H9 (cell line): ENCODE results near the gene C5orf58. TPM values are rescaled to one million over a fixed set of nuclear protein-coding genes. Genes with fewer than 3 reads are reported as not detected.

Experiments
- DNase-seq: peaks from one replicate; pipeline ENCODE4 v3.0.0-alpha.2; 2017
- H2AFZ ChIP-seq: one replicate; pipeline ENCODE4 v1.6.1; 2013; ENCODE audit warnings: mild to moderate bottlenecking, low read length, control low read depth, moderate library complexity
- H2AK5ac ChIP-seq: 2 replicates; pipeline ENCODE4 v1.6.1; 2013; ENCODE audit warnings: low read length, control low read depth, mixed read lengths; ENCODE audit not compliant: insufficient read length
- H2BK120ac ChIP-seq: one replicate; pipeline ENCODE4 v1.6.1; 2013; ENCODE audit warnings: low read depth, mild to moderate bottlenecking, low read length, control low read depth, inconsistent platforms; ENCODE audit not compliant: poor library complexity, severe bottlenecking
- H2BK12ac ChIP-seq: 2 replicates; pipeline ENCODE4 v1.6.1; 2013; ENCODE audit warnings: low read length, control low read depth, mixed read lengths, low read depth; ENCODE audit not compliant: insufficient read length
- H2BK15ac ChIP-seq: 2 replicates; pipeline ENCODE4 v1.6.1; 2013; ENCODE audit warnings: low read depth, low read length, control low read depth
- H2BK20ac ChIP-seq: one replicate; pipeline ENCODE4 v1.6.1; 2013; ENCODE audit warnings: low read depth, mild to moderate bottlenecking, low read length, control low read depth, inconsistent platforms; ENCODE audit not compliant: poor library complexity, severe bottlenecking
- H2BK5ac ChIP-seq: 2 replicates; pipeline ENCODE4 v1.6.1; 2013; ENCODE audit warnings: low read length, control low read depth, mixed read lengths; ENCODE audit not compliant: insufficient read length
- H3K14ac ChIP-seq: 2 replicates; pipeline ENCODE4 v1.6.1; 2013; ENCODE audit warnings: low read length, control low read depth; ENCODE audit not compliant: insufficient read depth
- H3K18ac ChIP-seq: 2 replicates; pipeline ENCODE4 v1.6.1; 2013; ENCODE audit warnings: low read depth, mild to moderate bottlenecking, mixed read lengths, low read length, control low read depth; ENCODE audit not compliant: insufficient read length
- H3K23ac ChIP-seq: 2 replicates; pipeline ENCODE4 v1.6.1; 2013; ENCODE audit warnings: low read length, control low read depth, mixed read lengths, low read depth; ENCODE audit not compliant: insufficient read length
- H3K23me2 ChIP-seq: 2 replicates; pipeline ENCODE4 v1.6.1; 2013; ENCODE audit warnings: low read depth, mild to moderate bottlenecking, mixed read lengths, low read length, control low read depth; ENCODE audit not compliant: insufficient read length, poor library complexity, severe bottlenecking
- H3K27ac ChIP-seq: 2 replicates; pipeline ENCODE4 v1.5.1; 2013; ENCODE audit warnings: low read length, control low read depth, mixed read lengths, low read depth; ENCODE audit not compliant: insufficient read length
- H3K27me3 ChIP-seq: 2 replicates; pipeline ENCODE4 v1.6.1; 2013; ENCODE audit warnings: low read length, control low read depth, inconsistent platforms; ENCODE audit not compliant: insufficient read depth
- H3K4ac ChIP-seq: 2 replicates; pipeline ENCODE4 v1.6.1; 2013; ENCODE audit warnings: low read depth, mild to moderate bottlenecking, control low read depth, inconsistent platforms, low read length, moderate library complexity
- H3K4me1 ChIP-seq: 2 replicates; pipeline ENCODE4 v1.6.1; 2013; ENCODE audit warnings: low read length, control low read depth, inconsistent platforms; ENCODE audit not compliant: insufficient read depth
- H3K4me2 ChIP-seq: 2 replicates; pipeline ENCODE4 v1.6.1; 2013; ENCODE audit warnings: low read length, control low read depth, mixed read lengths; ENCODE audit not compliant: insufficient read length, insufficient read depth
- H3K56ac ChIP-seq: 2 replicates; pipeline ENCODE4 v1.6.1; 2013; ENCODE audit warnings: low read depth, mild to moderate bottlenecking, mixed read lengths, low read length, control low read depth; ENCODE audit not compliant: insufficient read length
- H3K79me1 ChIP-seq: 2 replicates; pipeline ENCODE4 v1.6.1; 2013; ENCODE audit warnings: low read depth, mild to moderate bottlenecking, moderate library complexity, low read length, control low read depth, inconsistent platforms; ENCODE audit not compliant: insufficient read depth, poor library complexity, severe bottlenecking
- H3K79me2 ChIP-seq: 2 replicates; pipeline ENCODE4 v1.6.1; 2013; ENCODE audit warnings: low read length, control low read depth, inconsistent platforms; ENCODE audit not compliant: insufficient read depth
- H3K9ac ChIP-seq: 2 replicates; pipeline ENCODE4 v1.6.1; 2013; ENCODE audit warnings: low read length, control low read depth, mixed read lengths; ENCODE audit not compliant: insufficient read length; ENCODE audit errors: extremely low read depth
- H3K9me3 ChIP-seq: one replicate; pipeline ENCODE4 v1.6.1; 2013; ENCODE audit warnings: low read depth, low read length, inconsistent platforms; ENCODE audit not compliant: control insufficient read depth
- H3T11ph ChIP-seq: one replicate; pipeline ENCODE4 v1.6.1; 2013; ENCODE audit warnings: mild to moderate bottlenecking, low read length, control low read depth, inconsistent platforms
- H4K20me1 ChIP-seq: one replicate; pipeline ENCODE4 v1.6.1; 2013; ENCODE audit not compliant: control insufficient read depth, insufficient read length, insufficient read depth
- H4K5ac ChIP-seq: 2 replicates; pipeline ENCODE4 v1.6.1; 2013; ENCODE audit warnings: low read depth, mild to moderate bottlenecking, mixed read lengths, low read length, control low read depth; ENCODE audit not compliant: insufficient read length
- H4K8ac ChIP-seq: replicated peaks from 2 replicates; pipeline ENCODE4 v1.6.1; 2013; ENCODE audit warnings: low read length, control low read depth, mixed read lengths, low read depth; ENCODE audit not compliant: insufficient read length
- H4K91ac ChIP-seq: 2 replicates; pipeline ENCODE4 v1.6.1; 2013; ENCODE audit warnings: low read depth, mild to moderate bottlenecking, moderate library complexity, mixed read lengths, low read length, control low read depth; ENCODE audit not compliant: insufficient read length
- H3K27ac Mint-ChIP-seq, 3 experiments: 2 replicates in 2 of 3; 3 replicates in 1 of 3; pipeline ENCODE4 v1.8.0; 2020 to 2021; ENCODE audit warnings: mixed read lengths in 3 of 3, mild to moderate bottlenecking in 1 of 3, moderate library complexity in 1 of 3
- H3K27me3 Mint-ChIP-seq: 2 replicates; pipeline ENCODE4 v1.8.0; 2021; ENCODE audit warnings: low read depth, mild to moderate bottlenecking, moderate library complexity, mixed read lengths
- H3K36me3 Mint-ChIP-seq, 3 experiments: 2 replicates in 2 of 3; 3 replicates in 1 of 3; pipeline ENCODE4 v1.8.0; 2020 to 2021; ENCODE audit warnings: low read depth in 3 of 3, mixed read lengths in 3 of 3; ENCODE audit not compliant: insufficient read depth in 1 of 3
- H3K4me1 Mint-ChIP-seq, 2 experiments: 2 replicates each; pipeline ENCODE4 v1.8.0; 2020; ENCODE audit warnings: mixed read lengths in 2 of 2
- H3K4me3 Mint-ChIP-seq, 2 experiments: 2 replicates in 1 of 2; 3 replicates in 1 of 2; pipeline ENCODE4 v1.8.0; 2020 to 2021; ENCODE audit warnings: mild to moderate bottlenecking in 2 of 2, mixed read lengths in 2 of 2, moderate library complexity in 1 of 2
- H3K9me3 Mint-ChIP-seq, 2 experiments: 2 replicates in 1 of 2; 3 replicates in 1 of 2; pipeline ENCODE4 v1.8.0; 2020; ENCODE audit warnings: mild to moderate bottlenecking in 2 of 2, mixed read lengths in 2 of 2, moderate library complexity in 1 of 2
- CTCF ChIP-seq: fragments of 200-600 bp; sonication (generic); conservative IDR thresholded peaks from 3 replicates; pipeline ENCODE4 v1.8.0; 2021; ENCODE audit warnings: antibody characterized with exemption, mild to moderate bottlenecking
- WGBS: extraction: QIAGEN DNeasy Blood & Tissue Kit; methylation state at CpG from one replicate; pipeline ENCODE4 v1.1.7; 2013; ENCODE audit warnings: missing lambda C conversion rate, low lambda C conversion rate, mixed read lengths; ENCODE audit not compliant: insufficient read length; ENCODE audit errors: extremely low coverage; 5-methylcytosine and 5-hydroxymethylcytosine counted together
- total RNA-seq: library from RNA; stranded (reverse); gene quantifications from 2 replicates; pipeline ENCODE4 v1.2.1, GENCODE V29; 2021

Gene C5orf58
- total RNA-seq, 1 experiment from 2014 or later: 0.90 TPM

GRCh38 chr5:170269579-170269978 is 36.8 kb downstream of the C5orf58 start:
- Histone ChIP-seq H3K4ac (no peak overlapping the region), H3K4me2 (no peak overlapping the region), H3K4me1 (peaks cover 8% of the 10 kb centered on the region; the same call in 1 of the 2 replicates), H2BK120ac (no peak overlapping the region), H3K23me2 (no peaks in the 10 kb centered on the region), H2AK5ac (no peak overlapping the region), H2AFZ (no peak overlapping the region), H3K79me2 (no peaks in the 10 kb centered on the region), H2BK5ac (no peak overlapping the region), H3K56ac (no peak overlapping the region), H2BK12ac (no peak overlapping the region), H3T11ph (no peak overlapping the region), H3K27ac (no peak overlapping the region), H4K5ac (no peak overlapping the region), H3K27me3 (no peaks in the 10 kb centered on the region), H3K79me1 (no peaks in the 10 kb centered on the region), H4K8ac (no peak overlapping the region), H3K14ac (no peak overlapping the region), H2BK20ac (no peak overlapping the region), H3K23ac (no peak overlapping the region), H3K9ac (no peak overlapping the region), H3K9me3 (no peaks in the 10 kb centered on the region), H4K91ac (no peak overlapping the region), H2BK15ac (no peak overlapping the region), H4K20me1 (no peaks in the 10 kb centered on the region), H3K18ac (no peak overlapping the region)
- TF ChIP-seq CTCF: no peak
- Mint-ChIP-seq H3K9me3 (no peaks in the 10 kb centered on the region), H3K27me3 (peaks cover 10% of the 10 kb centered on the region), H3K4me3 (no peak overlapping the region; a peak in 1 of 5 replicates), H3K4me1 (peaks cover 43 to 53% of the 10 kb centered on the region in 2 experiments), H3K27ac (no peak overlapping the region), H3K36me3 (no peaks in the 10 kb centered on the region; a peak in 1 of 7 replicates)
- no CpG with 5 or more reads among the region's 7 CpGs for WGBS
- no peak for DNase-seq
